ENCODE measurements around the gene AFTPH.
A peak's percentile ranks its signal among the peaks of the same experiment; 100 is the strongest.

Gene AFTPH

GRCh38 chr2:64593035-64593655 is 69.0 kb downstream of the AFTPH start:
- H3K4me3 Mint-ChIP-seq = no peak overlapping the region
- no peaks in the 10 kb centered on the region for H3K9me3 Mint-ChIP-seq
- H3K27ac Mint-ChIP-seq = peak overlapping the region in 1 of 2 donors; percentile 77
- peaks cover 0 to under 1% of the 10 kb centered on the region in 2 donors for H3K4me1 Mint-ChIP-seq (ENCODE audit: low read depth in 2 of 2)
- no peaks in the 10 kb centered on the region for H3K27me3 Mint-ChIP-seq
- DNase-seq (no peak), ATAC-seq (replicated peaks) (no peak)
- H3K36me3 Mint-ChIP-seq (ENCODE audit: insufficient read depth) = peaks cover 43% of the 10 kb centered on the region

- peaks cover 0 to 2% of the 10 kb centered on the region in 2 donors for H3K4me1 Mint-ChIP-seq (ENCODE audit: low read depth in 2 of 2)
- no peak overlapping the region for H3K27ac Mint-ChIP-seq
- DNase-seq (no peak), ATAC-seq (replicated peaks) (no peak)
- no peaks in the 10 kb centered on the region for H3K27me3 Mint-ChIP-seq
- no peaks in the 10 kb centered on the region for H3K9me3 Mint-ChIP-seq
- no peak overlapping the region for H3K4me3 Mint-ChIP-seq
- H3K36me3 Mint-ChIP-seq (ENCODE audit: insufficient read depth) = peaks cover 43% of the 10 kb centered on the region
These were observed 70.3 kb downstream of the AFTPH start for GRCh38 chr2:64594226-64594989.

GRCh38 chr2:64595397-64596176 is 71.5 kb downstream of the AFTPH start:
- Mint-ChIP-seq H3K27me3 (no peaks in the 10 kb centered on the region), H3K4me3 (no peak overlapping the region)
- ATAC-seq (replicated peaks) = no peak

GRCh38 chr2:64598226-64598625 is 74.1 kb downstream of the AFTPH start:
- ATAC-seq (replicated peaks) (no peak), DNase-seq (no peak)
- Mint-ChIP-seq H3K36me3 (ENCODE audit: insufficient read depth) (peaks cover 15% of the 10 kb centered on the region), H3K9me3 (no peaks in the 10 kb centered on the region), H3K4me3 (no peak overlapping the region), H3K27me3 (no peaks in the 10 kb centered on the region), H3K4me1 (ENCODE audit: low read depth in 2 of 2) (peaks cover 4 to 8% of the 10 kb centered on the region in 2 donors), H3K27ac (no peak overlapping the region)

More at GRCh38 chr2:64595397-64596176, 71.5 kb downstream of the AFTPH start:
- peaks cover 41% of the 10 kb centered on the region for H3K36me3 Mint-ChIP-seq (ENCODE audit: insufficient read depth)
- H3K9me3 Mint-ChIP-seq = no peaks in the 10 kb centered on the region
- H3K4me1 Mint-ChIP-seq (ENCODE audit: low read depth in 2 of 2) = peaks cover 4 to 8% of the 10 kb centered on the region in 2 donors
- H3K27ac Mint-ChIP-seq = no peak overlapping the region
- DNase-seq = no peak

GRCh38 chr2:64599469-64599868 is 75.3 kb downstream of the AFTPH start:
- Mint-ChIP-seq H3K9me3 (no peaks in the 10 kb centered on the region), H3K27me3 (no peaks in the 10 kb centered on the region), H3K36me3 (ENCODE audit: insufficient read depth) (peaks cover 6% of the 10 kb centered on the region), H3K27ac (peak overlapping the region in 1 of 2 donors; percentile 35), H3K4me1 (ENCODE audit: low read depth in 2 of 2) (peaks cover 4 to 8% of the 10 kb centered on the region in 2 donors), H3K4me3 (no peak overlapping the region)
- peak; percentile 16 for ATAC-seq (replicated peaks)
- DNase-seq = no peak

GRCh38 chr2:64601034-64601754 is 77.1 kb downstream of the AFTPH start:
- H3K36me3 Mint-ChIP-seq (ENCODE audit: insufficient read depth) = peaks cover 6% of the 10 kb centered on the region
- H3K4me3 Mint-ChIP-seq = no peak overlapping the region
- ATAC-seq (replicated peaks) = no peak
- no peak for DNase-seq
- peaks cover 8 to 9% of the 10 kb centered on the region in 2 donors for H3K4me1 Mint-ChIP-seq (ENCODE audit: low read depth in 2 of 2)
- no peak overlapping the region for H3K27ac Mint-ChIP-seq
- H3K27me3 Mint-ChIP-seq = no peaks in the 10 kb centered on the region
- H3K9me3 Mint-ChIP-seq = no peaks in the 10 kb centered on the region

GRCh38 chr2:64601785-64602391 is 77.8 kb downstream of the AFTPH start:
- no peak overlapping the region for H3K27ac Mint-ChIP-seq
- H3K36me3 Mint-ChIP-seq (ENCODE audit: insufficient read depth) = peaks cover 6% of the 10 kb centered on the region
- ATAC-seq (replicated peaks) = no peak
- no peaks in the 10 kb centered on the region for H3K9me3 Mint-ChIP-seq
- H3K4me3 Mint-ChIP-seq = no peak overlapping the region
- H3K27me3 Mint-ChIP-seq = no peaks in the 10 kb centered on the region
- peaks cover 15 to 16% of the 10 kb centered on the region in 2 donors for H3K4me1 Mint-ChIP-seq (ENCODE audit: low read depth in 2 of 2)
- no peak for DNase-seq

GRCh38 chr2:64602436-64602835 is 78.3 kb downstream of the AFTPH start:
- Mint-ChIP-seq H3K9me3 (no peaks in the 10 kb centered on the region), H3K36me3 (ENCODE audit: insufficient read depth) (peaks cover 6% of the 10 kb centered on the region), H3K27ac (no peak overlapping the region), H3K4me3 (no peak overlapping the region), H3K4me1 (ENCODE audit: low read depth in 2 of 2) (peaks cover 17 to 21% of the 10 kb centered on the region in 2 donors), H3K27me3 (no peaks in the 10 kb centered on the region)
- DNase-seq = no peak
- ATAC-seq (replicated peaks) = no peak

GRCh38 chr2:64604155-64604554 is 80.0 kb downstream of the AFTPH start:
- Mint-ChIP-seq H3K36me3 (ENCODE audit: insufficient read depth) (peaks cover 6% of the 10 kb centered on the region), H3K9me3 (no peaks in the 10 kb centered on the region), H3K27me3 (no peaks in the 10 kb centered on the region), H3K27ac (peak overlapping the region in 1 of 2 donors; percentile 41), H3K4me1 (ENCODE audit: low read depth in 2 of 2) (peaks cover 24 to 28% of the 10 kb centered on the region in 2 donors), H3K4me3 (no peak overlapping the region)
- DNase-seq (no peak), ATAC-seq (replicated peaks) (no peak)

- H3K4me1 Mint-ChIP-seq (ENCODE audit: low read depth in 2 of 2) = peaks cover 20 to 21% of the 10 kb centered on the region in 2 donors
- no peaks in the 10 kb centered on the region for H3K36me3 Mint-ChIP-seq (ENCODE audit: insufficient read depth)
- H3K4me3 Mint-ChIP-seq = no peak overlapping the region
- no peaks in the 10 kb centered on the region for H3K27me3 Mint-ChIP-seq
- DNase-seq (no peak), ATAC-seq (replicated peaks) (no peak)
- no peak overlapping the region for H3K27ac Mint-ChIP-seq
- no peaks in the 10 kb centered on the region for H3K9me3 Mint-ChIP-seq
These were observed 80.9 kb downstream of the AFTPH start for GRCh38 chr2:64605026-64605471.

- peak overlapping the region; percentile 86 to 92 for H3K27ac Mint-ChIP-seq
- no peaks in the 10 kb centered on the region for H3K36me3 Mint-ChIP-seq (ENCODE audit: insufficient read depth)
- H3K4me1 Mint-ChIP-seq (ENCODE audit: low read depth in 2 of 2) = peaks cover 20 to 21% of the 10 kb centered on the region in 2 donors
- peak overlapping the region; percentile 78 to 90 for H3K4me3 Mint-ChIP-seq
- H3K9me3 Mint-ChIP-seq = no peaks in the 10 kb centered on the region
- DNase-seq (no peak), ATAC-seq (replicated peaks) (no peak)
- no peaks in the 10 kb centered on the region for H3K27me3 Mint-ChIP-seq
These were observed 81.9 kb downstream of the AFTPH start for GRCh38 chr2:64605991-64606478.

GRCh38 chr2:64606479-64607363 is 82.6 kb downstream of the AFTPH start:
- Mint-ChIP-seq H3K4me1 (ENCODE audit: low read depth in 2 of 2) (peaks cover 20 to 21% of the 10 kb centered on the region in 2 donors), H3K4me3 (peak overlapping the region; percentile 78 to 90), H3K36me3 (ENCODE audit: insufficient read depth) (no peaks in the 10 kb centered on the region), H3K27me3 (no peaks in the 10 kb centered on the region), H3K9me3 (no peaks in the 10 kb centered on the region), H3K27ac (peak overlapping the region; percentile 86 to 92)
- DNase-seq (peak; percentile 83 to 88 (median 86)), ATAC-seq (replicated peaks) (peak; percentile 94)
